ENCODE measurements around the gene GAPDHS.

The GAPDHS gene

DNA sequence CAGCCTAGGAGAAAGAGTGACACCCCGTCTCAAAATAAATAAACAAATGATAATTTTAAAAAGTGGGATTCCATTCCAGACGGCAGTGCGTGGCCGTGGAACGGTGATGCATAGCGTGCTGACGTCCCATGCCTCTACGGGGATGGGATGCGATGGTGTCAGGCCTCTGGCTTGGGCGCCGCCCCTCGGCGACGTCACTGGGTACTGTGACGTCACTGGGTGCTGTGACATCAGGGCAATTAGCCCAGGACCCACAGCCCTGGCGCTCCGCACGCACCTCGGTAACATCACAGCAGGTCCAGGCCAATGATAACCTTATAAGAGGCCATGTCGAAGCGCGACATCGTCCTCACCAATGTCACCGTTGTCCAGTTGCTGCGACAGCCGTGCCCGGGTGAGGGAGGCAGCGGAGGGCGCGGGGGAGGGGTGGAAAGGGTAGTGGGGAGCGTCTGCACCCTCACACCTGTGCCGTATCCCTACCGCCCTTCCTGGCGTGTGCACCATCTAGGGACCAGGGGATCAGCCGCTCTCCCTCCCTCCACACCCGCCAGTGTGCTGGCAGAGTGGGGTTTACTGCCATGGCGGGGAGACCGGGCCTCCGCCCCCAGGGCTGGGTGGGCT, at the start of gene GAPDHS:
TSS of gene GAPDHS (plus strand) at position 256 of the 621 bp plus-strand sequence. CDS start at position 328, 72 bp downstream.
- DNase-seq = no peak

DNA sequence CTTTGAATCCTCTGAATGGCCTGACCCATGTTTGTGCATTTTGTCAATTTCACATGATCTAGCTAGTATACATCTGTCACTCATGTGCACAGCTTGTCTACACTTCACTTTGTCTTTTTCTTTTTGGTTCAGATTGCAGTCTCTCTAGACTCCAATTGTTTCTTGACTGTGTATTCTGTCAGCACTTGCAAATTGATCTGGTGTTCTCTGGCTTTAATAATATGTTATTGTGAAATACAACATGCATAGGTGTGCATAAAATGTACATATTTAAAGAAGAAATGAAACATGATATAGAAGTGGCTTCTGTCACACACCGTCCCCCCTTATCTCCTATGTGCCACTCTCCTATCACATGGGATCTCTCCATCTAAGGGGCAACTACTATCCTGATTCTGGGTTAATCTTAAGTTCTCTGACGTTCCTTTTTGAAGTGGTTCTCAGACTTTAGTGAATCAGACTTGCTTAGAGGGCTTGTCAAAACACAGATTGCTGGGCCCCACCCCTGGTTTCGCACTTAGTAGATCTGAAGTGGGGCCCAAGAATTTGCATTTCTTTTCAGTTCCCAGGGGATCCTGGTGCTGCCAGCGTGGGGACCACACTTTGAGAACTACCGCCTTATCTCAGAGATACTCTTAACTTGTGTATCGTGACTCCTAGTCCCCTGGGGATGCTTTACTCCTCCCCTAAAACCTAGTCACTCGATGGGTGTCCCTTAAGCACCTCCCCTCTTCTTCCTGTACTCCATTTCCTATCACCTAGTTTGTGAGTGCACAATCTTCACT, 48.8 kb upstream of the GAPDHS start:
- DNase-seq = no peak

DNA sequence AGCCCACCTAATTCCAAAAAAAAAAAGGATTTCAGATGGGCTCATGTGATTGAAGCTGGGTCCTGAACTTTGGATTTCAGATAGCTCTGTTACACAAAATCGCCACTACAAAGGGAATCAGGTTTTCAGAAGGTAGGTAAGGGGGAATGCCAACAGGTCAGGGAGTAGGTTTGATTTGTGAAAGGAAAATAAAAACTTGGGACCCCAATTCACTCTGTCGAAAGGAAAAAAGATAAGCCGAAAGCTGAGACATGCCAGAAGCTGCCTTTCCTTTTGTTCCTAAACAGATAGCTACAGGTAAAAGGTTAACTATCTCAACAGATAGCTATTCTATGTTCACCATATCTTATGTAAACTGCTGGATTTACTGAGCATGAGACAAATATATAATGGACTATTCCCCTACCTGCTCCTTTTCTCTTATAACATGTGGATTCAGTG, 47.0 kb upstream of the GAPDHS start:
- no peak for DNase-seq

DNA sequence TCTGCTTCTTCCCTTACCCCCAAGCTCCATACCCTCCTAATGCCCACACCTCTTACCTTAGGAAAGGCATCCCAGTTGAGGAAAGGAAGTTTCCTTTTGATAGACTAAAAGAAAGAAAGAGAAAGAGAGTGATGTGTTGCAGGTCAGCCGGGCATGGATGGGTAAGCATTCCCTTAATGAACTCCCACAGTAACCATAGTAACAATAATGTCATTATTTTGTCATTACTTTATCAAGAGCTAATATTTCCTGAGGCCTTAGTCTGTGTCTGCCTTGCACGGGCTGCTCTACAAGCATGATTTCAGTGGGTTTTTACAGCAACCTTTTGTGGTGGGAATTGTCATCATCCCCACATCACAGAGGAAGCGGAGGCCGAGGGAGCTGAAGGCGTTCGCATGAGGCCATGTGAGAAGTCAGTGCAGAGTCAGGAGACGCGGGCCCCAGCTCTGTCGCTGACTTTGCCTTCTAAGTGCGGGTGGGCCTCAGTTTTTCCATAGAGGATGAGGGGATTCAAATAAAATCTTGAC, 45.5 kb upstream of the GAPDHS start:
- no peak for DNase-seq

DNA sequence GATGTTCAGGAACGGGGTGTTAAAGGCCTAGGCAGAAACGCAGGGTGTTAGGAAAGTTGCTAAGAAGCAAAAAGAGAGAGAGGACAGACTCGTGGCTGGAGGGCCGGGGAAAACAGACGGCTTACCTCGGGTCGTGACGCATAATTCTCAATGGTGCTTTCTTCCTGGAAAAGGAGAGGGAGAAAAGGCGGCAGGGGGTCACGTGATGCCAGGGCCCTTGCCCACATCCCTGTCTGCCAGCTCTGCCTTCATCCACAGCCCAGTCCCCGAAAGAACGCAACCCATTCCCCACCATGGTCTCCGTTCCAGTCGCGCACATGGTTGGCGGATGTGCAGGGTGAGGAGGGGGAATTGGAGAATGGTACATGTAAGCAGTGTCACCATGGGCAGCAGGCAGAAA, 44.6 kb upstream of the GAPDHS start:
- DNase-seq = no peak

DNA sequence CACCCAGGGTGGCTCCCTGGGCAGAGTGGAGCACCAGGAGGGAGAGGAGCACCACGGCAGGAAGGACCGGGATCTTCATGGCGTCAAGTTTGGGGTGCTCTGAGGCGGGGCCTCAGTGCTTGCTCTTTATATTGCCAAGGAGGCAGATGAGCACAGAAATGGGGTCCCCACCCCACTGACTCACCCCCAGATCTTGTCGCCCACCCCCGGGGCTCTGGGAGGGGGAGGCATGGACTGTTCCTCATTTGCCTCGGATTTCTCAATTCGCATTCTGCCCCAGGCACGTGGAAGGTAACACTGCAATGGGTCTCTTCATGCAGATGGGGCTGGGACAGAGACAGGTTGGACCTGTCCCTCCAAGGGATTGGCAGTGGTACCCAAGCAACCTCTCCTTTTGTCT, 42.9 kb upstream of the GAPDHS start, which contains the start of gene KRTDAP:
TSS of gene KRTDAP (minus strand) at position 101 of the 400 bp plus-strand sequence. CDS start at position 79, 22 bp downstream.
- DNase-seq = no peak

DNA sequence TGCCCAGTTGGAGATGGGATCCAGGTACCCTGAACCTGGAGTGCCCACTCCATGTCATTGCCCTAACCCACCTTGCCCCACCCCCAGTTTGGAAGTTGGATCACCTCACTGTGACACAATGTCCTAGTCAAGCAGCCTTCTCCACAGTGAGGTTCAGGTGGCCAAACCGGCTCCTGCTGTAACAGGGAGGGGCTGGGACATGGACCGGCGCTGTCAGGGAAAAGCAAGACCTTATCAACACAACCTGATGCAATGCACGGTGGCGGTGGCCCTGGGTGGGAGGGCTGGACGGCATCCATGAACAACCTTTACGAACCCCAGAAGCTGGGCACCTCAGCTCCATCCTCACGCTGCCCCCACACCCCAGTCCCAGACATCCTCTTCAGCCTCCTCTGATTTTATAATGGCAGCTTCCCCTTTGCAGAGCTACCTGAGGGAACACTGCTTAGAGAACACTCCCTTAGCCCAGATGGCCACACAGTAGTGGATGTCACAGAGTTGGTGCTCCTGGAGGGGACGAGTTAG, 41.4 kb upstream of the GAPDHS start:
- DNase-seq = no peak

DNA sequence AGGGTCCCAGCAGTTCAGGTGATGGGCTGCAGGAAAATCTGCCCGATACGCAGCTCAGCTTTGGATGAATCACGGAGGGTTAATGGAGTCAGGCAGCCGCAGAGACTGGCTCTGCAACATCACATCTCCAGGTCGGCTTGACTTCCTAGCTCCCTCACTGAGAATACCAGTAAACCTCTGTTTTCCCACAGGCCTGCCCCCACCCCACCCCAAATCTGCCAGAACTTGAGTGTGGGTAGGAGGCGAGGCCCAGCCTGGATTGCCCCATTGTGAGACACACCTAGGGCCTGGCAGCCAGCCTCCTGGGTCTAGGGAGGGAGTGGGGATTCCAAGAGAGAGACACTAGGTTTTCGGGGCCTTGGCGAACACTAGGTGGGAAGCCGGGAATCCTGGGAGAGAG, 39.3 kb upstream of the GAPDHS start:
- DNase-seq = no peak

DNA sequence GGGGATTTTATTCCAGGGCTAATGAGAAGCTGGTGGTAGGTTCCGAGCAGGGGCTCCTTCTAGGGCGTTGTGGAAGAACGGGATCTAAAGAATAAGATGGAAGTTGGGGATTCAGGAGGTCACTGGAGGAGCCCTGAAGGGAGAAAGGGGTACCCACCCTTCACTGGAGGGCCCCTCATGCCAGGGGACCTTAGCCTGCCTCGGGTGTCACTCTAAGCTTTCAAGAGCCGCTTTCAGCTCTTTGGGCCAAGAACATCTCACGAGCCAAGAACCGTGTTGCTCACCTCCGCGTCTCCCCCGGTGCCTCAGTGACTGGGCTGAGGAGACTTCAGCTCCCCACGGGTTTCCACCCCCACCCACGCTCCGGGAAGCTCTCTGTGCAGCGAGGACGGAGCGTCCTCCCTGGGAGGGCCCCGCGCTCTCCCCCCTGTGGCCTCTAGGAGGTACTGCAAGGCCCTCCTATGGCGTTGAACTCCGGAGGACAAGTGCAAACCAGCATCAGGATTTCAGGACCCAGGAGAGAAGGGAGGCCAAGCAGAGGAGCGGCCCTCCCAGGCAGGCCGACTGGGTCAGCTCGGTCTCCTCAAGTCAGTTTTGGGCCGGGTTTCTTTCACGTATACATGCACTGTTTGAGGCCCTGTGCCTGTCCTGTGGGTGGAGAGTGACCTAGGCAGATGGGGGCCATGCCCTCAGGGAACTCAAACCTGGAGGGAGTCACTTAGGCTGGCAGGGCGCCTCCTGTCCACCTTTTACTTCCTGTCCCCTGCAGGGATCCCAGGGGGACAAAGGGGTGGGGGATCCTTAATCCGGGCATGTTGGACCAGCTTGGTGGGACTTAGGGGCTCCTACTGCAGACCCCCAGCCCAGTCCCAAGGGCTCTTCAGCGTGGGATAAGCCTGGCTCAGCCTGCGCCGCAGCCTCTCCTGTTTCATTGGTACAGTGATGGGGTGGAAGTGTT, 37.9 kb upstream of the GAPDHS start:
- DNase-seq = no peak

DNA sequence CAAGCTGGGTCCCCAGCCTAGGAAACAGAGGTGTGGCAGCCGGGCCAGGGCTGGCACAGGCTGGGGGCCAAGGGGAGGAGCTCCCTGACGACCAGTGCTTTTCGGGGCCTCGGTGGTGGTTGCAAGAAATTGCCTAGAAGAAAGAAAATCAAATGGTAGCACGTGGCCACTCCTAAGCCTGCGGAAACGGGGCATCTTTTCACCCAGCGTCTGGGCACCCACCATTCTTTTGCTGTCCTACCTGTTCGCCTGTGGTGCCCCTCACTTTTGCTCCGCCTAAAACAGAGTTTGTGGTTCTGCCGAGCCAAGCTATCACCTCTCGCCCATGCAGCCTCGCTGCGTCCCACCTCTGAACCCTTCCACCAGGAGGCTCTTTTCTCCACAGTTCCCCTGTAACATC, 35.9 kb upstream of the GAPDHS start:
- DNase-seq = no peak

DNA sequence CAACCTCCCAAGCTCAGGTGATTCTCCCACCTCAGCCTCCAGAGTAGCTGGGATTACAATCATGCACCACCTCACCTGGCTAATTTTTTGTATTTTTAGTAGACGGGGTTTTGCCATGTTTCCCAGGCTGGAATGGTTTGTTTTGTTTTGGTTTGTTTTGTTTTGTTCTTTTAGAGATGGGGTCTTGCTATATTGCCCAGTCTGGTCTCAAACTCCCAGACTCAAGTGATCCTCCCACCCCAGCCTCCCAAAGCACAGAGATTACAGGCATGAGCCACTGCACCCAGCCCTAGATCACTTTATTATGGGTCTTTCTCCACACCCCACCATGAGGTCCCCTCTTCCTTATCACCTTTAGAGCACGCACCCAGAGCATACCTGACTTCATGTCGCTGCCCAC, 35.0 kb upstream of the GAPDHS start:
- DNase-seq = no peak

DNA sequence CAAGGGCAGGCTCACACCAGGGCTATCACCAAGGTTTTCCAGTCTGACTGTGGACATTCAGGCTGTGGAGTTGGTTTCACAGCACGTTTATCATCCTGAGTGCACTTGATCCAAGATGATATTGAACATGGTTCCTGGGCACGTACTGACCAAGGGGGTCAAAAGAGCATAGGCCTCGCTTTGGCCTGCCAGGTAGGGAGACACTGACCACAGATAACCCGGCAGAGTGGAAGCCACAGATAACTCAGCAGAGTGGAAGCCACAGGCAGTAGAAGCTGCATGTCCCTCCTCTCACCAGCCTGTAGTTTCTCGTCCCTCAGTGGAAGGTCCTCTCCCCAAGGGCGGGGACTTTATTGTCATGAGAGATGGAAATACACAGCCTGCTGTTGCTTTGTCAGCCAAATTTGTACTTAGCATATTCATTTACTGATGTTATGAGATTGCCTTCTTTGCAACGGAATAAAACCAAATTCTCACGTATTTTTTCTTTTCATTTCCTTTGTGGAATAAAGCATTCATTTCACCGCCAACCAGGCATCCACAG, 34.2 kb upstream of the GAPDHS start:
- DNase-seq = no peak

DNA sequence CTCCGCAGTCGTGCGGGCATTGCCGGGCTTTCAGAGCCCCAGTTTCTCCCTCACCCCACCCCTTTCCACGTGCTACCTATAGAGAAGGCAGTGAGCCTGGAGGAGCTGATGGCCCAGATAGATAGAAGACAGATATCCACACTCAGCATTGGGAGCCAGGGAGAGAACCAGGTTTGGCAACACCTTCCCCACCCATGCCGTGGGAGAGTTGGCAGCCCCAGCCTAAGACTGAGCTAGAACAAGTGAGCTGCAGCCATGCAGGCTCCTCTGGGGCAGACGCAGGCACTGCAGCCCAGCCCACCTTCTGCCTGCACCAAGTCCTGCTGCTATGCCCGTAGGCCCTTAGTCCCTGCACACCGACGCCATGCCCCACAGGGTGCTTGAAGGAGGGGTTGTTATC, 32.6 kb upstream of the GAPDHS start:
- no peak for DNase-seq

DNA sequence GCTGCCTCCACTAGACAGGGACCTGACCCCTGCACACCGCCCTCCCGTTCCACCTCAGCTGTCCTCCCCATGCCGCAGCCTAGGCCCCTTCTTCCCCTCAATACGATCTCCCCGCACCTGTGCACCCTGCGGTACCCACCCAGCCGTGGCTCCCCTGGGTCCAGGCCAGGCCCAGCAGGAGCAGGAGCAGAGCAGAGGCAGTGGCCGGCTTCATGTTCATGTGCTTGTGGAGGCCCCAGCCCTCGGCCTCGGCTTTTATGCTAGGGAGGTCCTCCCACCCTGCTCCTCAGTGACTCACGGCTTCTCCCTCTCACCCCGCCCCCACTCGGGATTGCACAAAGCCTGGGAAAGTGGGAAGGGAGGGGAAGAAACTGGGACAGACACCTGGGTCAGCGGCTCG, 31.6 kb upstream of the GAPDHS start:
- DNase-seq = no peak

DNA sequence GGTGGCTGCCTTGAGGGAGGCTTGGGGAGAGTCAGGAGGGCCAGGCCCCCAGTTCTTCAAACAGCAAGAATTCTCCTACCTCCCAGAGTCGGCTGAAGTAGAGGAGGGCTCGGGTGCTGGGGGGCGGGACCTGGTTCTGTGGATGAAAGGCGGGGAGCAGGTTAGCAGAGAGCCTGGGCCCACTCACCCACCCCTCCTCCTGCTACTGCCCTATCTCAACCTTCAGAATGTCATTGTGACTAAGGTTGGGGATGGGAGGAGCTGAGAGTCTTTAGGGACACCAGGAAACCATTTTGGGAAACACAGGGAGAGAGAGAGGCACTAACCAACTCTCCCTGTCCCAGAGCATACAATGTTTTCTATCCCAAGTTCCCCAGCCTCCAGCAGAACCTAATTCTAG, 30.5 kb upstream of the GAPDHS start:
- no peak for DNase-seq

DNA sequence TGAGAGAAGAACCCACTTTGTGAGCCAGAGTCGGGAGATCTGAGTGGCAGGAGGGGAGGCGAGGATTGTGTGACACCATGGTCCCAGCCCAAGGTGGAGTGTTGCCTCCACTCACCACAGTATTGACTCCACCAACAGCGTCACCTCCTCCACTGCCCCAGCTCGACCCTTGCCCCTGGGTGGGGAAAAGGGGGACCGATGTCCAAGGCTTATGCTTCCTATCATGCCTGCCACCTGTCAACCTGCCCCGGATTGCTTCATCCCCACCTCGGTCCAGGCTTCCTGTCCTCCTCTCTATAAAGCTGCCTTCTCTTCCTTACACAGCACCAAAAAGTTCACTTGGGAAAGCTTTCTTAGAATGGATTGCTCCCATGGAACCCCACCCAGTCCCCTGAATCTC, 27.2 kb upstream of the GAPDHS start:
- DNase-seq = no peak

DNA sequence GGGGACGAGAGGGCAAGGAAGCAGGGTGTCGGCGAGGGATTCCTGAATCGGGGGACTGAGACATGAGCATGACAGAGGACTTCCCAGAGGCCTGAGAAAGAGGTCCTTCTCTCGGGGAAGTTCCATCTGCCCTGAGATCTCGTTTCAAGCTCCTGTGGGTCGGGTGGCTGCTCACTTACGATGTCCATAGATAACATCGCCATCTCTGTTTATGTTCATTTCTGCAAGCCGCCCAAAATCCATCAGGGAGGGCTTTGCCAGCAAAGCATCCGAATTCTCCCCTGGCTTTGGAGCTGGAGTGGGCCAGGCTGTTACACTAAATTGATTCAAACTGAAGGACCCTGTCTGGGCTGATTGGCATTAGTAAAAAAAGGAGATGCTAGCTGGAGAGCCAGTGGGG, 25.7 kb upstream of the GAPDHS start:
- DNase-seq = no peak

DNA sequence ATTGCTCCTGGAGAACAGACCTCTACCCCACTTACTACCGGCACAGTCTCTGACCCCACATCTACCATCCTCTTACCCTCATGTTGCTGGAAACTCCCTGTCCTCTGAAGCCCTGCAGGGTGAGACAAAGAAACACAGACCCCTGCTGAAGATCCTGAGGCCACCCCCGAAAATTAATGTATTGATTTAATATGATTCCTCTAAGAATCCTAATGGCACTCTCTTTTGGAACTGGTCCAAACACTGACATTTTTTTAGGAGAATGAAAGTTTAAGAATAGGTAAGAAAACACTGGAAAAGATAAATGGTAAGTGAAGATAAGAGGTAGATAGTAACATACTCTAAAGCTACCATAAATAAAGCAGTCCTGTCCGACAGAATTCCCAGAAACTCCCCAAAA, 25.1 kb upstream of the GAPDHS start:
- no peak for DNase-seq

DNA sequence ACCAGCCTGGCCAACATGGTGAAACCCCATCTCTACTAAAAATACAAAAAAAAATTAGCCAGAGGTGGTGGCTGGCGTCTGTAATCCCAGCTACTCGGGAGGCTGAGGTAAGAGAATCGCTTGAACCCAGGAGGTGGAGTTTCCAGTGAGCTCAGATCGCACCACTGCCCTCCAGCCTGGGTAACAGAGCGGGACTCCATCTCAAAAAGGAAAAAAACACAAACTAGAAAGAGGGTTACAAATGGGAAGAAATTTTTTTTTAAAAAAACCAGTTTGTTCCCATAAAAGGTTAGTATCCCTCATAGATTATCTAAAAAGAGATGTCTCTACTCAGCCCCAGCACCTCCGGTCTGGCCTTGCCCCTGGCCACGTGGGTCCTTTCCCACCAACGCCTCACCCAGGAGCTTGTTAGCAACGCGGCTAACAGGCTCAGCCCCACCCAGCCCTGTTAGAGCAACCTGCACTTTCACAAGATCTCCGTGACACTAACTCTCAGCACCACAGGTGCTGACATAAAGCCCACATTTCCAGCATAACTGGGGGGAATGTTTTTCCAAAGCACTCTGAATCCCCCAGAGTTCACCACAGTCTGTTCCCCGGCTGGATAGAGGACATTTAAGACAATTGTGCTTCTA, 24.1 kb upstream of the GAPDHS start:
- no peak for DNase-seq

DNA sequence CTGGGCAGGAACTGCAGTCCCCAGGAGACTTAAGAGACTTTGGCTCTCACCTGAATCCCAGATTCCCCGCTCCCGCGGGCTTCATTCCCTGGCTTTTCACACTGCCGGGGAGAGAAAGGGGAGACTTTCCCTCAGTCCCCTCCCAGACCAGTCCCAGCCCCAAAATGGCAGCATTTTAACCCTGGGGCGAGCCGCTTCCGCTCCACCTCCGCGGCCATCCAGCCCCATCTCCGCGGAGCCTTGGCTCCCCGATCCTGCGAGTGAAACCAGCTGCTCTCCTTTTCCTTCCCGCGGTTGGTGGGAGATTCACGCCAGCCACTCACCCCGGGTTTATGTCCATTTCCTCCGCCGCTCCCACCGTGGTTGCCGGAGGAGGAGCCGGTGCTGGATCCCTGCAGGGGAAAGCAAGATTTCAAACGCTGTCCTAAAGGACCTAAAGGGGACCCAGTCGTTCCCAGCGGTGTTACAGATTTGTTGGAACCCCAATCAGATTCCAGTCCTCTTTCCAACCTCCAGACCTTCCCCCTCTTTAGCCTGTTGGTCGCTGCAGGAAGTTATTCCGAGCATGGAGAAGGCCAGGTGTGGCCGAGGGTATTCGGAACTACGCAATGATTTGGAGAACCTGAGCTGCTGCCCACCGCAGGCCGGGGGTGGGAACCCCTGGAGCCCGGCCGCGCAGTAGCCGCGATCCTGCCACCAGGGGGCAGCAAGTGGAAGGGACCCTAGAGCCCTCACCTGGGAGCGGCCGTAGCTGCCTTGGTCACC, 23.2 kb upstream of the GAPDHS start:
- DNase-seq = no peak

DNA sequence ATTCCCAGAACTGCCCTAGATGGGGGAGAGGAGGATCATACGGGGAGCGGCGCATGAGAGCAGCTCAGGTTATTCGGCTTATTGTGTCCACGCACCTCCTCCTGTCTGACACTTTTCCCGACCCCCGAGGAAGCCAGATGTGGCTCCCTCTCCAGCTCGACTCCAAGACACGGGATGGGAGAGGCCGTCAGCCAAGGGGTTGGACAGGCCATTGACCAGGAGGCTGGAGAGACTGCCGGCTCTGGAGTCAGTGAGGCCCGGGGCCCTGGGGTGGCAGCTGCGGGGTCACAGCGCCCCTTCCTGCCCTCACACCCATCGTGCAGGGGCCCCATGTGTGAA, 22.7 kb upstream of the GAPDHS start:
- DNase-seq = no peak

All from T1000 (cell line).